HFF-Myc (cell line): ENCODE results near the gene EFNB2.

Source experiments
- DNase-seq: peaks from one replicate; pipeline ENCODE4 v3.0.0-alpha.2; 2011; ENCODE audit warnings: low read depth; ENCODE audit errors: extremely low read depth
- H3K4me3 ChIP-seq: replicated peaks from 2 replicates; pipeline ENCODE4 v1.5.1; 2011; ENCODE audit warnings: low read depth, mild to moderate bottlenecking, control low read depth, low read length
- TF ChIP-seq, protein P1 (sequence below): IDR thresholded peaks from 2 replicates; pipeline ENCODE4 v1.5.1; 2012; ENCODE audit warnings: mild to moderate bottlenecking, low read depth, low read length, control low read depth; ENCODE audit errors: missing control alignments

EFNB2 gene

DNA sequence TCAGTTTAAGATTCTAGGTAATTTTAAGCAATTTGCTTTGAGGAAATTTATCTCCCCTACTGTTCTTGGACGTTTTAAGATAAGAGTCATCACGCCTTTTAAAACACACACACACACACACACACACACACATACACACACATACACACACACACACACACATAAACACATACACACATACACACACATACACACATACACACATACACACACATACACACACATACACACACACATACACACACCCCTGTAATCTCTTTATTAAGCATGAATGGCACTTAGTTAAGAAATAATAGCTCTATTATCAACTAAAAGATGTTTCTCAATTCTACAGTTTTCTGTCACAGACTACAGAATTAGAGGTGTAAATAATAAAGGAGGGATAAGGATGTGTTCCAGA, 49.2 kb downstream of the EFNB2 start:
- H3K4me3 ChIP-seq: no peak overlapping the region
- no peak for DNase-seq
- TF ChIP-seq, protein P1, sequence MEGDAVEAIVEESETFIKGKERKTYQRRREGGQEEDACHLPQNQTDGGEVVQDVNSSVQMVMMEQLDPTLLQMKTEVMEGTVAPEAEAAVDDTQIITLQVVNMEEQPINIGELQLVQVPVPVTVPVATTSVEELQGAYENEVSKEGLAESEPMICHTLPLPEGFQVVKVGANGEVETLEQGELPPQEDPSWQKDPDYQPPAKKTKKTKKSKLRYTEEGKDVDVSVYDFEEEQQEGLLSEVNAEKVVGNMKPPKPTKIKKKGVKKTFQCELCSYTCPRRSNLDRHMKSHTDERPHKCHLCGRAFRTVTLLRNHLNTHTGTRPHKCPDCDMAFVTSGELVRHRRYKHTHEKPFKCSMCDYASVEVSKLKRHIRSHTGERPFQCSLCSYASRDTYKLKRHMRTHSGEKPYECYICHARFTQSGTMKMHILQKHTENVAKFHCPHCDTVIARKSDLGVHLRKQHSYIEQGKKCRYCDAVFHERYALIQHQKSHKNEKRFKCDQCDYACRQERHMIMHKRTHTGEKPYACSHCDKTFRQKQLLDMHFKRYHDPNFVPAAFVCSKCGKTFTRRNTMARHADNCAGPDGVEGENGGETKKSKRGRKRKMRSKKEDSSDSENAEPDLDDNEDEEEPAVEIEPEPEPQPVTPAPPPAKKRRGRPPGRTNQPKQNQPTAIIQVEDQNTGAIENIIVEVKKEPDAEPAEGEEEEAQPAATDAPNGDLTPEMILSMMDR: no peak

DNA sequence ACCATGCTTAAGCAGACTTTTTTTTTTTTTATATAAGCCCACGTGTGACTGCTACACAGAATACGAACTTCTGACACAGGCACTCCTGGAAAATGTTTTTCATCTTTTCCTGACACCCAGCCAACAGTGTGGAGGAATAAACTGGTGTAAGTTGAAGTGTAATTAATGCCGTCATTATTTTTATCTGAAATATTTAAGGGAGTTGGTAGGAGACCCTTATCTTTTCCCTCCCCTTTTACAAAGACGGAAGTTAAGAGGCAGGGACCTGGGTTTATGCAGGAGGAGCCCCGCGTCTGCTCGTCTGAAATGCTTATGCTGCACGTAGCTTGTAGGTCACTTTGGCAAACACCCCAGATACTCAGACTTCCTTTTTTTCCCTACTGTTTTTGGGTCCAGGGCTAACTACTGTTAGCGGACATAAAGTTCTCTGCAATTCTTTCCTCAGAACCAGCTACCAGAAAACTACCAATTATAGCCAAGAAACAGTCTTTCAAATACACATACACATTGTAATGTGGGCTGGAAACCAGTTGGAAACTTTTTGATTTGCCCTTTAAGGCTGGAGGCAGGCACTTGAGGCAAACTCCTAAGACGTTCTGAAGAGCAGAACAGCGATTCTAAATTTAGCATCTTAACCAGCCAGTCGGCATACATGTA, 50.8 kb downstream of the EFNB2 start:
- DNase-seq: no peak
- no peak overlapping the region for H3K4me3 ChIP-seq
- TF ChIP-seq, protein P1: no peak

DNA sequence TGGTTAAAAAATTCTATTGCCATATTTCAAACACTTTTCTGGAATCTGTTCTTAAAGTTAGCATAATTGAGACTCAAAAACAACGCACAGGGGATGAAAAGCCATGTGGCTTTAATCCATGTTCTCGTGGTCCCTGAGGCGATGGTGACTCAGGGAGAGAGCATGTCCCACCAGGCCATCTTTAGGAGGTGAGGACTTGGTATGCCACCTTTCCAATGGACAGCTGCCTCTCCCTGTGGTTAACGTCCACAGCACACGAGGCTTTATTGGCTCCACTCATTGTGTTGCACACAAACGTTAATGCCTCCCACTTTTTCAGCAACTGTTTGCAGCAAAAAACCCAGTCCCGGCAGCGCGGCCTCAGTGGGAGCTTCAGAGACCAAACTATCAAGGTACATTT, 51.4 kb downstream of the EFNB2 start:
- no peak for DNase-seq
- TF ChIP-seq, protein P1: no peak
- no peak overlapping the region for H3K4me3 ChIP-seq

DNA sequence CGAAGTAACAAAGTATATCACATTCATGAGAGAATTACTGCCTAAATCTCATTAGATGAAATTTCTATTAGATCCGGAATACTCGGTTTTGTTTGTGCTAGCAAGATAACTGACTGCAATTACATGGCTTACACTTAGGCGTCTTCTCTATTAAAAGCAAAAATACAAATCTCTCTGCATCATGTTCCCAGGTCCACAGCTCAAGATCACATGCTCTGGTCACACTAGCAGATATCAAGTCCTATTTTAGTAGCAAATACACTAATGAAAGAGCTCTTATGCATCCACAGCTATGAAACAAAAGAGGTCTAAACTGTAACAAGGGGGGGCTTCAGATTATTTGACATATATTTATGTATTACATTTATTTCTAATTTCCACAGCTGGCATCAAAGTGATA, 53.5 kb downstream of the EFNB2 start:
- DNase-seq: no peak
- TF ChIP-seq, protein P1: no peak
- H3K4me3 ChIP-seq: no peak overlapping the region

DNA sequence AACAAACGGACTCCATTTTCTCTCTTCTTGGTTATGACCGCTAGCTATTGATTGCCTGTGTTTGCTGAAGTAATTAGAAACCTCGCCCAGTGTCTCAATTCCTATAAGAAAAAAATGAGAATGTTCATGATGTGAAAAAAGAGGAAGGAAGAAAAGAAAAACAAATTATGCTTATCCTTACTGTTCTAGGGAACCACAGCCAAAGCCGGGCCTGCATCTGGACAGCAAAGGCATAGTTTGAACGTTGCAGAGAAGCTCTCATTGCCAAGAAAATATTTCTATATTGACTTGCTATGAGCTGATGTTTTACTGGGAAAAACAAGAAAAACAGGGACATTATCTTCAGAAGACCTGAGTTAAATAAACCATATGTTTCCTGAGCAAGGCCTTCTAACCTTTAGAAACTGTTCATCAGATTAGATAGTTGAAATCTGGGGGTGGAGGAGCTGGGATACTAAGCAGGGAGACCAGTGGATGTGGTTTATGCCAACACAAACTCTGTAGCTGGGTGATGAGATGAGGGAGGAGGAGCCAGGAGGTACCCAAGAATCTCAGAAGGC, 55.0 kb downstream of the EFNB2 start:
- TF ChIP-seq, protein P1: no peak
- DNase-seq: no peak
- H3K4me3 ChIP-seq: no peak overlapping the region

DNA sequence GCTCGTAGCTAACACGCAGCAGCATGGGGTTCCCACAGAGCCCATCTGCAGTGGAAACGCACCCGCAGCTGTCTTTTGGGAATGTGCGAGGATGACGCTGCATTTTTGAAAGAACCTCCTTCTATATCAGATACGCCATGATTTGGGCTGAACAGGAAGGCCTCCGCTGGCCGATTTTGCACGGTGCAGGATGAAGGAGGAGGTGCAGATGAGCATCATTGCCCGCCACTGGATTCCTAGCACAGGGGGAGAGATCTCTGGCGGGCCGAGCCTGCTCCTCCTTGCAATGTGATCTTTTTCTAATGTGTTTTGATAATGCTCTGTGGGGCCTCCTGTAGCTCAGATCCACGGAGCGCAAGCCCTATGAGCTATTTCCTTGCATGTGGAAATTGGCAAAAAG, 55.5 kb downstream of the EFNB2 start:
- no peak overlapping the region for H3K4me3 ChIP-seq
- no peak for DNase-seq
- TF ChIP-seq, protein P1: no peak

DNA sequence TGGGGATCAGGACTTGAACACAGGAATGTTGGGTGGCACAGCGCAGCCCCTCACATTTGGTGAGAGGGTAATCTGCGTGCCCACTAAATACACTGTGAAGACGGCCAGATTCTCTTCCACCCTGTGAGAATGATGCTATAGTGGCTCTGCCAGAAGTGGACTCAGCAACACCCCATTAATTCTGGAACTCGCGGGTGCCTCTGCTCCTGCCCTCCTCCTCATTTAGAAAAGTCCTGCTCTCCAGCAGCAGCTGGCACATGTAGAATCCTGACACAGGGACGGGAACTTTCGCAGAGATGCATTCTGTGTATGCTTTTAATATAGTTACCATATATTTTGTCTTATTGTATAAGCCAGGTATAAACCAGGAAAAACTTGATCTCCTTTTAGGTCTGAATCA, 57.3 kb downstream of the EFNB2 start:
- H3K4me3 ChIP-seq: no peak overlapping the region
- TF ChIP-seq, protein P1: no peak
- DNase-seq: no peak
